Progenitor cell of endocrine pancreas (in vitro differentiated cells): ENCODE data around the gene ESM1. TPM values are rescaled to one million over a fixed set of nuclear protein-coding genes. Genes with fewer than 3 reads are reported as not detected.

ENCODE experiments used
- DNase-seq: peaks from one replicate; pipeline ENCODE4 v3.0.0; 2021; ENCODE audit warnings: low spot score; ENCODE audit not compliant: unreplicated experiment
- H3K27ac Mint-ChIP-seq: 2 replicates; pipeline ENCODE4 v1.8.0; 2021; ENCODE audit warnings: mild to moderate bottlenecking, moderate library complexity, mixed read lengths
- H3K27me3 Mint-ChIP-seq: 2 replicates; pipeline ENCODE4 v1.8.0; 2021; ENCODE audit warnings: mixed read lengths
- H3K36me3 Mint-ChIP-seq: 2 replicates; pipeline ENCODE4 v1.8.0; 2022; ENCODE audit warnings: mixed read lengths; ENCODE audit not compliant: insufficient read depth
- H3K4me1 Mint-ChIP-seq: 2 replicates; pipeline ENCODE4 v1.8.0; 2021; ENCODE audit warnings: low read depth, mixed read lengths
- H3K4me3 Mint-ChIP-seq: 2 replicates; pipeline ENCODE4 v1.8.0; 2021; ENCODE audit warnings: low read depth, mild to moderate bottlenecking, moderate library complexity, mixed read lengths
- H3K9me3 Mint-ChIP-seq: 2 replicates; pipeline ENCODE4 v1.8.0; 2021; ENCODE audit warnings: low read depth, mixed read lengths
- CTCF ChIP-seq: fragments of 200-600 bp; sonication (generic); IDR thresholded peaks from one replicate; pipeline ENCODE4 v1.5.0; 2021; ENCODE audit warnings: antibody characterized with exemption, mild to moderate bottlenecking; ENCODE audit not compliant: unreplicated experiment
- total RNA-seq: library from RNA; stranded (reverse); gene quantifications from 2 replicates; pipeline ENCODE4 v1.2.1, GENCODE V29; 2021

The ESM1 gene
- total RNA-seq, 1 donor from 2014 or later: not detected

GRCh38 chr5:54988218-54988617 lies 2.8 kb upstream of the ESM1 start:
- TF ChIP-seq CTCF: no peak
- Mint-ChIP-seq H3K27ac (no peak overlapping the region), H3K9me3 (no peaks in the 10 kb centered on the region), H3K36me3 (no peaks in the 10 kb centered on the region), H3K4me3 (no peak overlapping the region), H3K27me3 (peaks cover 33% of the 10 kb centered on the region), H3K4me1 (peaks cover 16% of the 10 kb centered on the region)
- DNase-seq: no peak

GRCh38 chr5:54986269-54986654 lies 869 bp upstream of the ESM1 start:
- no peaks in the 10 kb centered on the region for H3K9me3 Mint-ChIP-seq
- no peak overlapping the region for H3K4me3 Mint-ChIP-seq
- H3K27me3 Mint-ChIP-seq: peaks cover 38% of the 10 kb centered on the region
- H3K27ac Mint-ChIP-seq: no peak overlapping the region
- H3K36me3 Mint-ChIP-seq: no peaks in the 10 kb centered on the region
- peaks cover 12% of the 10 kb centered on the region for H3K4me1 Mint-ChIP-seq
- DNase-seq: no peak
- no peak for TF ChIP-seq CTCF

- H3K36me3 Mint-ChIP-seq: no peaks in the 10 kb centered on the region
- no peaks in the 10 kb centered on the region for H3K9me3 Mint-ChIP-seq
- H3K27ac Mint-ChIP-seq: no peak overlapping the region
- H3K4me3 Mint-ChIP-seq: no peak overlapping the region
- no peak for TF ChIP-seq CTCF
- DNase-seq: no peak
- H3K4me1 Mint-ChIP-seq: peaks cover 10% of the 10 kb centered on the region
- H3K27me3 Mint-ChIP-seq: peaks cover 33% of the 10 kb centered on the region
Observed at GRCh38 chr5:54981928-54982327, 3.5 kb downstream of the ESM1 start.

- no peaks in the 10 kb centered on the region for H3K36me3 Mint-ChIP-seq
- no peak for DNase-seq
- H3K27ac Mint-ChIP-seq: no peak overlapping the region
- no peak for TF ChIP-seq CTCF
- peaks cover 3% of the 10 kb centered on the region for H3K27me3 Mint-ChIP-seq
- H3K9me3 Mint-ChIP-seq: no peaks in the 10 kb centered on the region
- H3K4me1 Mint-ChIP-seq: no peaks in the 10 kb centered on the region
- no peak overlapping the region for H3K4me3 Mint-ChIP-seq
Observed at GRCh38 chr5:54975701-54976100, 9.7 kb downstream of the ESM1 start.

GRCh38 chr5:54969856-54970828 lies 15.3 kb downstream of the ESM1 start:
- no peak for DNase-seq
- H3K9me3 Mint-ChIP-seq: no peaks in the 10 kb centered on the region
- no peak for TF ChIP-seq CTCF
- no peaks in the 10 kb centered on the region for H3K27me3 Mint-ChIP-seq
- H3K4me1 Mint-ChIP-seq: no peaks in the 10 kb centered on the region
- H3K4me3 Mint-ChIP-seq: no peak overlapping the region
- H3K27ac Mint-ChIP-seq: no peak overlapping the region
- no peaks in the 10 kb centered on the region for H3K36me3 Mint-ChIP-seq
